ENCODE results near the gene ACSM2B. TPM values are rescaled to one million over a fixed set of nuclear protein-coding genes. Genes with fewer than 3 reads are reported as not detected.

Gene ACSM2B
- total RNA-seq, 4 donors from 2014 or later, result 1.3 TPM; not detected in 3

DNA sequence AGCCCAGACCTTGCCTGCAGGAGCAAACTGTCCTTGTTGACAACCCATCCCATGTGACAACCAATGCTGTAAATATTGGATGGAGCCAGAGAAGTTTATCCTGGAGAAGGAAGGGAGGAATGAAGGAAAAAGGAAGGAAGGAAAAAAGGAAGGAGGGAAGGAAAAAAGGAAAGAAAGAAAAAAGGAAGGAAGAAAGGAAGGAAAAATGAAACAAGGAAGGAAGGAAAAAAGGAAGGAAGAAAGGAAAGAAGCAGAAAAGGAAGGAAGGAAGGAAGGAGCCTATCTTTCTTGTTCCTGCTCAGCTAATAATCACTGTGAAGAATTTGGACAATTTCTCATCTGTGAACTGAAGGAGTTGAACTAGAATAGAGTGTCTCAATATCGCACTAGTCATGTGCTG, 56.1 kb downstream of the ACSM2B start:
- no peak overlapping the region for H3K4me3 ChIP-seq
- DNase-seq, result no peak
- no peaks in the 10 kb centered on the region for H3K36me3 ChIP-seq
- intact Hi-C loops (cut with DNase I; ENCODE audit: low total_unique reads), result no loop called here
- no peaks in the 10 kb centered on the region for H3K4me1 ChIP-seq
- TF ChIP-seq, protein P1, sequence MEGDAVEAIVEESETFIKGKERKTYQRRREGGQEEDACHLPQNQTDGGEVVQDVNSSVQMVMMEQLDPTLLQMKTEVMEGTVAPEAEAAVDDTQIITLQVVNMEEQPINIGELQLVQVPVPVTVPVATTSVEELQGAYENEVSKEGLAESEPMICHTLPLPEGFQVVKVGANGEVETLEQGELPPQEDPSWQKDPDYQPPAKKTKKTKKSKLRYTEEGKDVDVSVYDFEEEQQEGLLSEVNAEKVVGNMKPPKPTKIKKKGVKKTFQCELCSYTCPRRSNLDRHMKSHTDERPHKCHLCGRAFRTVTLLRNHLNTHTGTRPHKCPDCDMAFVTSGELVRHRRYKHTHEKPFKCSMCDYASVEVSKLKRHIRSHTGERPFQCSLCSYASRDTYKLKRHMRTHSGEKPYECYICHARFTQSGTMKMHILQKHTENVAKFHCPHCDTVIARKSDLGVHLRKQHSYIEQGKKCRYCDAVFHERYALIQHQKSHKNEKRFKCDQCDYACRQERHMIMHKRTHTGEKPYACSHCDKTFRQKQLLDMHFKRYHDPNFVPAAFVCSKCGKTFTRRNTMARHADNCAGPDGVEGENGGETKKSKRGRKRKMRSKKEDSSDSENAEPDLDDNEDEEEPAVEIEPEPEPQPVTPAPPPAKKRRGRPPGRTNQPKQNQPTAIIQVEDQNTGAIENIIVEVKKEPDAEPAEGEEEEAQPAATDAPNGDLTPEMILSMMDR (IDR thresholded peaks at IDR 0.05), result no peak
- no peak for TF ChIP-seq POLR2A (IDR thresholded peaks at IDR 0.05)
- H3K9me3 ChIP-seq, result no peaks in the 10 kb centered on the region
- H3K27me3 ChIP-seq, result no peaks in the 10 kb centered on the region
- no peak overlapping the region for H3K27ac ChIP-seq

DNA sequence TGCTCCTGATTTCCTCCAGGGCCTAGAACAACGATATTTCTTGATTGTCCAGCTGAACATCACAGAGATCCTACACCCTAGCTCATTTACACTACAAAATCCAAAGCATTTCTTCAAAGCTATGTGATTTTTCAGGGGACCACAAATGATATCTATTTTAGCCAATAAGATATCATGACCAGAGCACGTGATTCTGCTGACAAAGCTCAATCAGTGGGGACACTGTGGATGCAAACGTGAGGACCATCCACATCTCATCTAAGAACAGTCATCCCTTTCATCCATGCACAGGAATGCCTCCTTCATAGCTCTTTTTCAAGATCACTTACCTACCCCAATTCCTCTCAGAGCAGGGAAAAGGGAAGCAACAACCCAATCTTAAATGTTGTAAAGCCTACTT, 56.9 kb downstream of the ACSM2B start:
- no peak for DNase-seq
- Histone ChIP-seq H3K36me3 (no peaks in the 10 kb centered on the region), H3K27me3 (no peaks in the 10 kb centered on the region), H3K4me3 (no peak overlapping the region), H3K4me1 (no peaks in the 10 kb centered on the region), H3K27ac (no peak overlapping the region), H3K9me3 (peaks cover 0 to 3% of the 10 kb centered on the region in 2 donors)
- intact Hi-C loops (cut with DNase I; ENCODE audit: low total_unique reads), result no loop called here
- TF ChIP-seq, protein P1 (IDR thresholded peaks at IDR 0.05), result no peak

DNA sequence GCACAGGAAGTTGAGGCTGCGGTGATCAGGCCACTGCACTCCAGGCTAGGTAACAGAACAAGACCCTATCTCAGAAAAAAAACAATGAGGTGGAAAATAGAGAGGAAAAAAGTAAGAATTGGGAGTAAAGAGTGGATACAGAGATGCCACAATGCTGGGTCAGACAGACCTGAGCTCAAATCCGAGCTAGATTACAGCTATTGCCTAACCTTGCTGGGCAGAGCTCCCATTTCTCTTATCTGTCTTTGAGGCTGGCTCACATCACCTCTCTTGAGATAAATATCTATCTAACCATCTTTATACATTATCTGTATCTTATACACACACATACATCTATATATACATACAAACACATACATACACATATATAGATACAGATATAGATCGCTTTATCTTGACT, 59.0 kb downstream of the ACSM2B start:
- H3K4me1 ChIP-seq, result no peaks in the 10 kb centered on the region
- peak overlapping the region; percentile 27 to 35 for H3K27ac ChIP-seq
- H3K4me3 ChIP-seq, result no peak overlapping the region
- peaks cover 0 to 3% of the 10 kb centered on the region in 2 donors for H3K9me3 ChIP-seq
- H3K27me3 ChIP-seq, result no peaks in the 10 kb centered on the region
- intact Hi-C loops (cut with DNase I; ENCODE audit: low total_unique reads), result no loop called here
- H3K36me3 ChIP-seq, result no peaks in the 10 kb centered on the region
- peak in 1 of 2 donors; percentile 53 for DNase-seq
- TF ChIP-seq POLR2A (IDR thresholded peaks at IDR 0.05), result no peak
- TF ChIP-seq, protein P1 (IDR thresholded peaks at IDR 0.05), result no peak

DNA sequence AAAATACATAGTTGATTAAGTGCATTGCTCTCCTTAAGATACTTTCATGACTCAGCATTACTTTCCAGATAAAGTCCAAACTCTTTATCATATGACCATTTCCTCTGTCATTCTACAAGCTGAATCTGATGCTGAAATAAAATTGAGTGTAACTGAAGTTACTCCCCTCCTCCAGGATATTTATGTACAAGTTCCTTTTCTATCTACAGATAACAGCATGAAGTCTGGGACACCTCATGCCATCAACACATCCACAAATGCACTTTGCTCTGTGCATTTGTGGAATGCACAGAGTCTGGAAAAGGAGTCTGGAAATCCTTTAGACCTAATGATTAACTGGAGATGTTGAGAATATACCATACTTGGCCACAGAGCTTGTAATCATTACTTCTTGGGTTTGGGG, 60.5 kb downstream of the ACSM2B start:
- no peak for TF ChIP-seq POLR2A (IDR thresholded peaks at IDR 0.05)
- TF ChIP-seq, protein P1 (IDR thresholded peaks at IDR 0.05), result no peak
- intact Hi-C loops (cut with DNase I; ENCODE audit: low total_unique reads), result no loop called here
- Histone ChIP-seq H3K27me3 (no peaks in the 10 kb centered on the region), H3K9me3 (peaks cover 0 to 3% of the 10 kb centered on the region in 2 donors), H3K4me1 (no peaks in the 10 kb centered on the region), H3K4me3 (no peak overlapping the region), H3K27ac (no peak overlapping the region), H3K36me3 (no peaks in the 10 kb centered on the region)
- no peak for DNase-seq

DNA sequence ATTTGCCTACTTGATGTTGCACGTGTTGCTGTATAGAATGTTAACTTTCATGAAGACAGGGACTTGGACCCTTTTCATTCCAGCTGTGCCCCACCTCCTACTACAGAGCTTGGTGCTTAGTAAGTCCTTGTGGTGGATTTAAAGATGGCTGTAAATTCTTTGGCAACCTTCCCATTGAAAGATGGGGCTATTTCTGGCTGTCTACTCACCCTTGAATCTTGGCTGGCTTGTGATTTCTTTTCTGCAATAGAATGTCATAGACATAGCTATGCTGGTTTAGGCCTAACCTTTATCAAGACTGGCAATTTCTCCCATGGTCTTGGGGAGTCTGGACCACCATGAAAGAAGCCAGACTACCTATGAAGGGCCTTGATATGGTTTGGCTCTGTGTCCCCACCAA, 65.8 kb downstream of the ACSM2B start:
- Histone ChIP-seq H3K27ac (peak overlapping the region; percentile 67 to 77), H3K36me3 (no peaks in the 10 kb centered on the region), H3K4me1 (no peaks in the 10 kb centered on the region), H3K27me3 (no peaks in the 10 kb centered on the region), H3K9me3 (peaks cover 0 to 3% of the 10 kb centered on the region in 2 donors), H3K4me3 (no peak overlapping the region)
- DNase-seq, result no peak
- intact Hi-C loops (cut with DNase I; ENCODE audit: low total_unique reads), result no loop called here
- TF ChIP-seq POLR2A (IDR thresholded peaks at IDR 0.05), result no peak
- TF ChIP-seq, protein P1 (IDR thresholded peaks at IDR 0.05), result no peak

Measured in uterus (tissue), 4 donors.